ENCODE data around the gene BET1L. TPM values are rescaled to one million over a fixed set of nuclear protein-coding genes. Genes with fewer than 3 reads are reported as not detected.
"Not testable (repeated sequence)": the region's sequence is repeated elsewhere in the genome, so short reads cannot be mapped to it uniquely, and the experiment has no call there.

BET1L gene
- total RNA-seq, 1 experiment from 2014 or later = 10.5 TPM

- H3K36me3 ChIP-seq = peaks cover 57% of the 10 kb centered on the region
- H3K4me3 ChIP-seq = no peak overlapping the region
- H3K4me1 ChIP-seq (replicated peaks) = peaks cover 9% of the 10 kb centered on the region
- no peak for DNase-seq (ENCODE audit: low read depth in 1 of 2, low spot score in 2 of 2)
- no peaks in the 10 kb centered on the region for H3K9me3 ChIP-seq (replicated peaks)
- no peak overlapping the region for H3K27ac ChIP-seq
- H3K27me3 ChIP-seq (replicated peaks) = no peaks in the 10 kb centered on the region
Measured at GRCh38 chr11:202490-202889, 4.7 kb downstream of the BET1L start.

GRCh38 chr11:201966-202365, 5.2 kb downstream of the BET1L start:
- Histone ChIP-seq H3K9me3 (replicated peaks) (no peaks in the 10 kb centered on the region), H3K4me3 (no peak overlapping the region), H3K27me3 (replicated peaks) (no peaks in the 10 kb centered on the region), H3K27ac (no peak overlapping the region), H3K4me1 (replicated peaks) (peaks cover 9% of the 10 kb centered on the region), H3K36me3 (peaks cover 56% of the 10 kb centered on the region)
- peak in 1 of 2 experiments; percentile 14 for DNase-seq (ENCODE audit: low read depth in 1 of 2, low spot score in 2 of 2)

- no peaks in the 10 kb centered on the region for H3K9me3 ChIP-seq (replicated peaks)
- H3K27me3 ChIP-seq (replicated peaks) = no peaks in the 10 kb centered on the region
- no peak overlapping the region for H3K4me3 ChIP-seq
- no peak for DNase-seq (ENCODE audit: low read depth in 1 of 2, low spot score in 2 of 2)
- no peaks in the 10 kb centered on the region for H3K4me1 ChIP-seq (replicated peaks)
- H3K27ac ChIP-seq = no peak overlapping the region
- H3K36me3 ChIP-seq = peaks cover 40% of the 10 kb centered on the region
Measured at GRCh38 chr11:200224-201003, 6.8 kb downstream of the BET1L start.

- H3K4me1 ChIP-seq (replicated peaks) = no peaks in the 10 kb centered on the region
- peaks cover 34% of the 10 kb centered on the region for H3K36me3 ChIP-seq
- peak in 1 of 2 experiments; percentile 35 for DNase-seq (ENCODE audit: low read depth in 1 of 2, low spot score in 2 of 2)
- no peak overlapping the region for H3K27ac ChIP-seq
- H3K27me3 ChIP-seq (replicated peaks) = no peaks in the 10 kb centered on the region
- H3K9me3 ChIP-seq (replicated peaks) = no peaks in the 10 kb centered on the region
- H3K4me3 ChIP-seq = no peak overlapping the region
Measured at GRCh38 chr11:199782-200181, 7.4 kb downstream of the BET1L start.

GRCh38 chr11:199004-199581, 8.1 kb downstream of the BET1L start:
- peak in 1 of 2 experiments; percentile 31 for DNase-seq (ENCODE audit: low read depth in 1 of 2, low spot score in 2 of 2)
- no peaks in the 10 kb centered on the region for H3K9me3 ChIP-seq (replicated peaks)
- H3K36me3 ChIP-seq = peaks cover 27% of the 10 kb centered on the region
- no peaks in the 10 kb centered on the region for H3K4me1 ChIP-seq (replicated peaks)
- no peak overlapping the region for H3K27ac ChIP-seq
- H3K27me3 ChIP-seq (replicated peaks) = no peaks in the 10 kb centered on the region
- H3K4me3 ChIP-seq = no peak overlapping the region

- DNase-seq (ENCODE audit: low read depth in 1 of 2, low spot score in 2 of 2) = no peak
- Histone ChIP-seq H3K36me3 (peaks cover 19% of the 10 kb centered on the region), H3K9me3 (replicated peaks) (no peaks in the 10 kb centered on the region), H3K4me3 (no peak overlapping the region), H3K4me1 (replicated peaks) (no peaks in the 10 kb centered on the region), H3K27me3 (replicated peaks) (no peaks in the 10 kb centered on the region), H3K27ac (no peak overlapping the region)
Measured at GRCh38 chr11:198236-198806, 8.9 kb downstream of the BET1L start.

GRCh38 chr11:197741-198235, 9.4 kb downstream of the BET1L start:
- H3K9me3 ChIP-seq (replicated peaks) = no peaks in the 10 kb centered on the region
- no peaks in the 10 kb centered on the region for H3K4me1 ChIP-seq (replicated peaks)
- DNase-seq (ENCODE audit: low read depth in 1 of 2, low spot score in 2 of 2) = no peak
- no peaks in the 10 kb centered on the region for H3K27me3 ChIP-seq (replicated peaks)
- no peak overlapping the region for H3K27ac ChIP-seq
- no peak overlapping the region for H3K4me3 ChIP-seq
- peaks cover 14% of the 10 kb centered on the region for H3K36me3 ChIP-seq

GRCh38 chr11:196786-197731, 10.1 kb downstream of the BET1L start:
- no peaks in the 10 kb centered on the region for H3K4me1 ChIP-seq (replicated peaks)
- H3K36me3 ChIP-seq = peaks cover 11% of the 10 kb centered on the region
- no peak for DNase-seq (ENCODE audit: low read depth in 1 of 2, low spot score in 2 of 2)
- no peaks in the 10 kb centered on the region for H3K27me3 ChIP-seq (replicated peaks)
- H3K27ac ChIP-seq = no peak overlapping the region
- no peaks in the 10 kb centered on the region for H3K9me3 ChIP-seq (replicated peaks)
- H3K4me3 ChIP-seq = no peak overlapping the region

- peak in 1 of 2 experiments; percentile 26 for DNase-seq (ENCODE audit: low read depth in 1 of 2, low spot score in 2 of 2)
- H3K9me3 ChIP-seq (replicated peaks) = not testable (repeated sequence)
Measured at GRCh38 chr11:193481-193880, 13.7 kb downstream of the BET1L start.

GRCh38 chr11:192674-193128, 14.5 kb downstream of the BET1L start, which contains the start of gene SCGB1C1:
SCGB1C1 (plus strand) TSS chr11:193078; CDS start chr11:193100, 22 bp downstream.
- H3K36me3 ChIP-seq; H3K4me1 ChIP-seq (replicated peaks); H3K27me3 ChIP-seq (replicated peaks); DNase-seq (ENCODE audit: low read depth in 1 of 2, low spot score in 2 of 2); H3K9me3 ChIP-seq (replicated peaks); H3K4me3 ChIP-seq; H3K27ac ChIP-seq: not testable (repeated sequence)

More at GRCh38 chr11:193481-193880, 13.7 kb downstream of the BET1L start:
- not testable (repeated sequence) for H3K4me1 ChIP-seq (replicated peaks); H3K27ac ChIP-seq; H3K36me3 ChIP-seq; H3K27me3 ChIP-seq (replicated peaks); H3K4me3 ChIP-seq

- not testable (repeated sequence) for H3K4me1 ChIP-seq (replicated peaks); H3K36me3 ChIP-seq; H3K9me3 ChIP-seq (replicated peaks); H3K4me3 ChIP-seq; DNase-seq (ENCODE audit: low read depth in 1 of 2, low spot score in 2 of 2); H3K27ac ChIP-seq; H3K27me3 ChIP-seq (replicated peaks)
Measured at GRCh38 chr11:191490-192478, 15.4 kb downstream of the BET1L start.

GRCh38 chr11:190546-190945, 16.7 kb downstream of the BET1L start:
- H3K4me3 ChIP-seq; H3K9me3 ChIP-seq (replicated peaks): not testable (repeated sequence)

More at GRCh38 chr11:190546-190945, 16.7 kb downstream of the BET1L start:
- H3K36me3 ChIP-seq; H3K27ac ChIP-seq; H3K27me3 ChIP-seq (replicated peaks); DNase-seq (ENCODE audit: low read depth in 1 of 2, low spot score in 2 of 2); H3K4me1 ChIP-seq (replicated peaks): not testable (repeated sequence)
